Skeletal muscle tissue (tissue), 4 donors: Measurements from ENCODE around the gene RAP1A. TPM values are rescaled to one million over a fixed set of nuclear protein-coding genes. Genes with fewer than 3 reads are reported as not detected.

ENCODE experiments used
- H3K27ac ChIP-seq: one replicate; pipeline ENCODE4 v1.7.0; 2013; ENCODE audit warnings: mild to moderate bottlenecking, low read depth, low read length, inconsistent platforms
- H3K27me3 ChIP-seq, 3 donors: one replicate each; pipeline ENCODE4 v1.7.0; 2013; ENCODE audit warnings: low read length in 3 of 3; ENCODE audit not compliant: control insufficient read depth in 3 of 3, insufficient read depth in 3 of 3
- H3K36me3 ChIP-seq, 3 donors: one replicate each; pipeline ENCODE4 v1.7.0; 2013; ENCODE audit warnings: low read length in 3 of 3; ENCODE audit not compliant: control insufficient read depth in 3 of 3, insufficient read depth in 3 of 3
- H3K4me1 ChIP-seq, 3 donors: one replicate each; pipeline ENCODE4 v1.7.0; 2013; ENCODE audit warnings: low read length in 3 of 3, mild to moderate bottlenecking in 3 of 3; ENCODE audit not compliant: control insufficient read depth in 3 of 3, insufficient read depth in 3 of 3
- H3K4me3 ChIP-seq, 3 donors: one replicate each; pipeline ENCODE4 v1.7.0; 2013; ENCODE audit warnings: low read length in 3 of 3
- H3K9ac ChIP-seq, 3 donors: one replicate each; pipeline ENCODE4 v1.7.0; 2013; ENCODE audit warnings: low read length in 3 of 3, mild to moderate bottlenecking in 3 of 3, moderate library complexity in 2 of 3, low read depth in 1 of 3
- H3K9me3 ChIP-seq, 3 donors: one replicate each; pipeline ENCODE4 v1.7.0; 2013; ENCODE audit warnings: low read length in 3 of 3; ENCODE audit not compliant: control insufficient read depth in 3 of 3
- total RNA-seq: library from RNA; depleted of rRNA; stranded (reverse); fragments of >200 nt; gene quantifications from one replicate; pipeline ENCODE4 v1.2.3, GENCODE V29; 2014
- donor health status: Osteomylitis.

The RAP1A gene
- total RNA-seq, 1 donor from 2014 or later, result 16.7 TPM

DNA sequence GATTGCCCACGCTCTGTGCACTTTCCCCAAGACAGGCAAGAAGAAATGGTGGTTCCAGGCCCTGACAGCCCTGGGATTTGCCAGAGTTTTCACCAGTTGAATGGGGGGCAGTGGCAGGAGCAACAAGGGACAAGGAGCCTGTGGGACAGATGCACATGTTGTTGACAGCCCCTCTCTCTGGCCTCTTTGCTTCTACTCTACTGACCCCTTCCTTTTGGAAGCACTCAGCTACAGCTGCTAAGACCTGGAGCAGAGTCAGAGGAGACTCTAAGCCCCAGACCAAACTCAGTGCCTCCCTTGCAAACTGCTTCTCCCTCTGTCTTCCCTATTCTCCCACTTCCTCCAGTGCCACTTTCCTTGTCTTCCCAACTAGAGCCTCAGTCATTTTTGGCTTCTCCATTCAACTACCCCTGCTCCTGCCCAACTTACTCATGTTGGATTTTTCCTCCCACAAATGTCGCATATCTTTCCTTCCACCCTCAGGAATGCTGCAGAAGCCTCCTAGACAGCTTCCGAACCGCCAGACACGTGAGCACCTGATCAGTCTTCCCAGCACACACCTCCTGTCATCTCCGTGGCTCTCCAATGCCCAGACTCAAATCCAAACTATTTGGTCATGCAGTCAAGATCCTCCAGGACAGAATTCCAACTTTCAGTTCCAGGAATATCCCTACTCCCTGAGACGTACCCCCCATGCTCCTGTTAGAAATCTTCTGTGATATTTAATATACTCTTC is 110.5 kb downstream of the RAP1A start:
- Histone ChIP-seq H3K4me3 (peak overlapping the region in 2 of 3 donors; percentile 35 to 38), H3K27ac (peak overlapping the region; percentile 62), H3K9ac (peak overlapping the region; percentile 5 to 77 (median 60)), H3K27me3 (no peaks in the 10 kb centered on the region), H3K9me3 (no peaks in the 10 kb centered on the region), H3K36me3 (peaks cover 0 to 7% (median 0%) of the 10 kb centered on the region in 3 donors), H3K4me1 (peaks cover 77 to 97% (median 94%) of the 10 kb centered on the region in 3 donors)

DNA sequence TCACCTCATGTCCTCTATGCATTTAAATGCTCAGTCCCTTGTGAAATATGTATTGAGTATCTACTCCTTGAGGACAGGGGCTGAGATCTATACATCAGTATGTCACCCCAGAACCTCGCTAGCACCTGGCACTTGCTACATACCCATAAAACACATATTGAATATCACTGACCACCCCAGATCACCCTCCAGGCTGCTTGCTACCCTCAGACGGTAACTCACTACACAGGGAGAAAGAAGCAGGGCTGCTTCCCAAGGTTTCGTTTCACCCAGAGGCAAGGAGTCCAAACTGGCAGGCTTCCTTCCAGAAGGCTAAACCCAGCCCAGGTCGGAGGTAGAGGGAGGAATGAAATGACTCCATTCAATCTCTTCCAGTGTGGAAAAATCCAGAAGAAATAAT is 111.1 kb downstream of the RAP1A start:
- no peaks in the 10 kb centered on the region for H3K27me3 ChIP-seq
- H3K9ac ChIP-seq, result peak overlapping the region in 2 of 3 donors; percentile 41 to 77
- H3K4me3 ChIP-seq, result no peak overlapping the region
- H3K36me3 ChIP-seq, result peaks cover 0 to 7% (median 0%) of the 10 kb centered on the region in 3 donors
- no peaks in the 10 kb centered on the region for H3K9me3 ChIP-seq
- peak overlapping the region; percentile 62 for H3K27ac ChIP-seq
- H3K4me1 ChIP-seq, result peaks cover 73 to 97% (median 95%) of the 10 kb centered on the region in 3 donors

DNA sequence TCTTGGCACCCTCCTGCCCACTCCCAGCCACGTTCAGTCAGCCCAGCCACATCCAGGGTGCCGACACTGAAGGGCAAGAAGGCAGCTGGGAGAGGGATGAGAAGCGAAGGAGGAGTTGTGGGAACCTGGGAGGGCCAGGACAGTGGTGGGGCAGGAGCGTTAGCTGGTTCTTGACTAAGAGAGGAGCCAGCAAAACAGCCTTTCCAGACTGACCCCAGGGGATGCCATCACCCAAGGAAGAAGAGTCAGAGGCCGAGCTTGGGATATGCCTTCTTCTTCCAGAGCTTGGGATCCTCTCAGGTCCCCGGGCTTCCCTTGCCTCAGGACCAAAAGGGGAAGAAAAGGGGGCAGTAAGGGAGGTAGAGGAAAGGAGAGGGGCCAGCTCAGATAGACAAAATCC is 112.4 kb downstream of the RAP1A start:
- Histone ChIP-seq H3K4me3 (no peak overlapping the region), H3K36me3 (peaks cover 0 to 7% (median 0%) of the 10 kb centered on the region in 3 donors), H3K27me3 (no peaks in the 10 kb centered on the region), H3K9me3 (no peaks in the 10 kb centered on the region), H3K27ac (no peak overlapping the region), H3K4me1 (peaks cover 76 to 97% (median 96%) of the 10 kb centered on the region in 3 donors), H3K9ac (peak overlapping the region in 1 of 3 donors; percentile 40)

DNA sequence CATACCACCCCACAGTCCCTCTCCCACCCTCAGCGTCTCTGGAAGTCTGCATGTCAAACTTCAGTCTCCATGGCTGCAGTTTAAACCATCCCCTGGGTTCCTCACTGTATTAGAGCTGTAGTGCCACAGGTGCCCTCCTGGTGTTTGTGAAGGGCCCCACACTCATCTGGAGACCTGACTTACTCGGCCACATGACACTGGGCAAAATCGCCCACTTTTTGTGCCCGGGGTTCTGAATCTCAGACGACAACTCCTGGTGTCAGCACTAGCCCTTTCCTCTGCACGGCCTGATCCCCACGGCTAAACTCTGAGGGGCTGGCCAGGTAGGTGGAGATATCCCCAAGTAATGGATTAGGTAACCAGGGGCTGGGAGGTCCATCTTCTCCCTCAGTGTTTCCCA is 113.1 kb downstream of the RAP1A start:
- peaks cover 0 to under 1% (median 0%) of the 10 kb centered on the region in 3 donors for H3K36me3 ChIP-seq
- H3K27me3 ChIP-seq, result no peaks in the 10 kb centered on the region
- peaks cover 76 to 97% (median 96%) of the 10 kb centered on the region in 3 donors for H3K4me1 ChIP-seq
- H3K27ac ChIP-seq, result peak overlapping the region; percentile 59
- no peaks in the 10 kb centered on the region for H3K9me3 ChIP-seq
- no peak overlapping the region for H3K4me3 ChIP-seq
- H3K9ac ChIP-seq, result no peak overlapping the region

DNA sequence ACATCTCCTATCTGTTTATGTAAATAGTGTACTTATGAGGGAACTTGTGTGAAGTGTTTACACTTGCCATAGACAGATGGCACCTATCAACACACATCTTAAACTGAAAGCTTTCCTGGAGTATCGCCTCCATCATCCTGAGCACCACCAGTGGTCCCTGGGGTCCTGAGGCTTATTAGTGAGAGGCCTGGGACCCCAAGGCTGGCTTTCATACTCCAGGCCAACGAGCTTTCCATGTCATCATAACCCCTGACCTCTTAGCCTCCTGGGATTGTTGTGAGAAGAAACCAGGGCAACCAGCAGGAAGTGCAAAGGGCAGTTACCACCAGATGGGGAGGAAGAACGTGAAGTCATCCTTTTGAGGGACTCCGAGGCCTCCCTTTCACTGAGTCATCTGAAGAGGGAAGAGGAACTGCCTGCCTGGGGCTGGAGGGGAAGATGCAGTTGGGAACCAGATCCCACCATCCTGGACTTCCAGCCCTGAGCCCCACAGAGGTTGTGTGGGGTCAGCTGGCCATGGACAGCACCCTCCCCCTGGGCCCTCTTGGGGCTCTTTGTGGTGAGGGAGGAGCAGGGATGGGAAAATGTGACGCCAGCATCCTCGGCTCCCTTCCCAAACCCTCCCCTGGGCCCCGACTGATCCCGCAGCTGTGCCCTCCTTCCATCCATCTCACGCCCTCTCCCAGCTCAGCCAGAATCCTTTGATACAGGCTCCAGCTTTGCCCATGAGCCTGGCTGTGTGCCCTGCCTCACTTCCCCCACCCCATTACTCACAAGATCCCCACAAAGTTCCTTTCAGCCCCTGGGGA is 113.8 kb downstream of the RAP1A start:
- Histone ChIP-seq H3K27ac (peak overlapping the region; percentile 59), H3K27me3 (no peaks in the 10 kb centered on the region), H3K4me3 (peak overlapping the region in 1 of 3 donors; percentile 13), H3K4me1 (peaks cover 77 to 97% (median 96%) of the 10 kb centered on the region in 3 donors), H3K9ac (no peak overlapping the region), H3K36me3 (no peaks in the 10 kb centered on the region), H3K9me3 (no peaks in the 10 kb centered on the region)

DNA sequence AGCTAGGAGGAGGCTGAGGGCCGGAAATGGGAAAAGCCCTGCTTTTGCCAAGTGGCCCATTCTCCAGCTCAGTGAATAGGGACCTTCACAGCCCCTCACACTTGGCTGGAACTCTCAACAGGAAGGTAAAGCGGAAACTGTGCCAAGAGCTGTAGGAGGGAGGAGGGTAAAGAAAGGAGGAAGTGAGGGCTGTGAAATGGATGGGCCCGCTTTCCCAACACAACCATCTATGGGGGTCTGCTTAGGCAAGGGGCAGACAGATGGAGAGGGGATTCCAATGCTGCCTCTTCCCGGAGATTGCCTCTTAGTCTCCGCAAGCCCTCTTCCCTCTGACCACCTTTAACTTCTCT is 114.4 kb downstream of the RAP1A start:
- H3K27me3 ChIP-seq, result no peaks in the 10 kb centered on the region
- H3K9ac ChIP-seq, result no peak overlapping the region
- no peaks in the 10 kb centered on the region for H3K9me3 ChIP-seq
- peak overlapping the region in 1 of 3 donors; percentile 22 for H3K4me3 ChIP-seq
- H3K36me3 ChIP-seq, result no peaks in the 10 kb centered on the region
- H3K4me1 ChIP-seq, result peaks cover 75 to 98% (median 92%) of the 10 kb centered on the region in 3 donors
- H3K27ac ChIP-seq, result peak overlapping the region; percentile 59

DNA sequence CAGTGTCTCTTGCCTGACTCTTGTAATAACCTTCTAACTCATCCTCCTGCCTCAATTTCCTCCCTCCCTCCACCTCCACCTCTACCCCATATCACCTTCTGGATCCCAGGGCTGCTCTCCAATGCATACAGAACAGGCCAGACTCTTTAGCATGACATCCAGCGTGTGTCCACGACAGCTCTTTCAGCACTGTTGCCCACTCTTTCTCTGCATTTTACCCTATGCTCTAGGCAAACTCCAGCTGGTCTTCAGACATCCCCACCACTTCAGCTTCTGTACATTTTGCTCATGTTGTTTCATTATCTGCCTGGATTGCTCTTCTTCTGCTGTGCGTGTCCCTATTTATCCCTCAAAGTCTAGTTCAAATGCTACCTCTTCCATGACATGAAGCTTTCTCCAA is 114.8 kb downstream of the RAP1A start:
- Histone ChIP-seq H3K4me3 (no peak overlapping the region), H3K4me1 (peaks cover 74 to 95% (median 89%) of the 10 kb centered on the region in 3 donors), H3K27ac (peak overlapping the region; percentile 59)

DNA sequence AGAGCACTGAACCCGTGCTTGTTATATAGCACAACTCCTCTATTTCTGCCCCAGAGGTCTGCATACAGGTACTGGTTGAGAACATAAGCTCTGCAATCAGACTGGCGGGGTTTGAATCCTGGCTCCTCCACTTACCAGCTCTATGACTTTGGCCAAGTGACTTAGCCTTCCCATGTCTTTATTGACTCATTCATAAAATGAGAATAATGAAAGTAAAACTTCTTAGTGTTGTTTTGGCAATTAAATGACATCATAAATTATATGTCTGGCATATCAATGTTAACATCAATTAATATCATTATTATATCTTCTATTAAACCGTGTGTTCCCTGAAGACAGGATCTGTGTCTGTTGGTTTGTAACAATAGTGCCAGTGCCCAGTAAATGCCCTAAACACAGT is 115.3 kb downstream of the RAP1A start:
- H3K9ac ChIP-seq, result no peak overlapping the region
- H3K36me3 ChIP-seq, result no peaks in the 10 kb centered on the region
- no peak overlapping the region for H3K27ac ChIP-seq
- H3K4me1 ChIP-seq, result peaks cover 74 to 95% (median 89%) of the 10 kb centered on the region in 3 donors
- no peaks in the 10 kb centered on the region for H3K9me3 ChIP-seq
- no peaks in the 10 kb centered on the region for H3K27me3 ChIP-seq
- H3K4me3 ChIP-seq, result no peak overlapping the region

More for the DNA sequence above, 114.8 kb downstream of the RAP1A start:
- Histone ChIP-seq H3K9ac (peak overlapping the region in 1 of 3 donors; percentile 27), H3K36me3 (no peaks in the 10 kb centered on the region), H3K9me3 (no peaks in the 10 kb centered on the region), H3K27me3 (no peaks in the 10 kb centered on the region)

DNA sequence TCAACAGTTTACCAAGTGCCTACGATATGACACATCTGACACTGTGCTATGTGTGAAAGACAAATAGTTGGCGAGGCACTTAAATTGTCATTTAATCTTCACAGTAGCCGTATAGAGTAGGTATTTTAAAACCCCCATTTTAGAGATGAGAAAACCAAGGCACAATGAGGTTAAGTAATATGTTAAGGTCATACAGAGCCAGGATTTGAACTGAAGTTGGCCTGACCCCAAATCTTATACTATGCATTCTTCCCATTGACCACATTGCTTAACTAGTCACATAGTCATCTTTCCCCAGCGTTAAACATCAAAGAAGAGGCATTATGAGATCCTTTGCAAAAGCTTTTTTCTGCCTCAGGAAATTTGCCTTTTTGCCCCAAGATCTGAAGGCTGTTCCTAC is 115.7 kb downstream of the RAP1A start:
- Histone ChIP-seq H3K9me3 (no peaks in the 10 kb centered on the region), H3K36me3 (no peaks in the 10 kb centered on the region), H3K4me3 (no peak overlapping the region), H3K9ac (no peak overlapping the region), H3K27me3 (no peaks in the 10 kb centered on the region), H3K27ac (no peak overlapping the region), H3K4me1 (peaks cover 74 to 95% (median 89%) of the 10 kb centered on the region in 3 donors)
